GM19463 (cell line): ENCODE data around the gene MB.

Source experiments
- ATAC-seq: cut with Tn5 transposase; IDR thresholded peaks from one replicate; pipeline ENCODE4 v1.9.1; 2021; ENCODE audit warnings: mild to moderate bottlenecking, moderate library complexity; ENCODE audit not compliant: unreplicated experiment

MB gene

DNA sequence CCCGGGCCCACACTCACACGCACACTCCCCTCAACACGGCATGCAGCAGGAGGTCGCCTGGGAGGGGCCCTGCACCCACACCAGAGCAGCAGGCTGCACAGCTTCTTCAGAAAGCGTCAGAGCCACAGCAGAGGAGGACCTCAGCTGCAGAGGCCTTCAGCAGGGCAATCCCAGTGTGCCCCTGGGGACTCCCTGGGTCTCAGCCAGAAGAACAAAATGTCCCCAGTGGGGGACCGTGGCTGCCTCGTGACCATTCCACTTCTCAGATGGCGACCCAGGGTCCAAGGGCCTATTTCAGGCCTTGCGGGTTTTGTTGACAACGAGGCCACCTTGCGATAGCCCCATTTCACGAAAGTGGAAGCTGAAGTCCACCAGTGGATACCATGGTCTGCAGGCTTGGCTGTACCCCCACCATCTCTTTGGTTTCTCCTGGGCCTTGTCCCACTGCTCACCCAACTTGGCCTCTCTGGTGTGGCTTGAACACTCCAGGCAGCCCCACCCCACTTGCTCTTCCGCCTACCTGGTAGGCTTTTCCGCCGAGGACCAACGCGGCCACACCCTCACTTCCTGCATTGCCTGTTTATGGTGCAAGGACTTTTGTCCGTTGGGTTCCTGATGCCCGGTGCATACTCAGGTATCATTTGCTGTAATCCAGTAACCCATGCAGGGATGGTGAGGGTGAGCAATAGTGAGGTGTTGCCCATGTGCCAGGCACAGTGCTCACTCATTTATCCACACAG is 38.1 kb downstream of the MB start:
- no peak for ATAC-seq

DNA sequence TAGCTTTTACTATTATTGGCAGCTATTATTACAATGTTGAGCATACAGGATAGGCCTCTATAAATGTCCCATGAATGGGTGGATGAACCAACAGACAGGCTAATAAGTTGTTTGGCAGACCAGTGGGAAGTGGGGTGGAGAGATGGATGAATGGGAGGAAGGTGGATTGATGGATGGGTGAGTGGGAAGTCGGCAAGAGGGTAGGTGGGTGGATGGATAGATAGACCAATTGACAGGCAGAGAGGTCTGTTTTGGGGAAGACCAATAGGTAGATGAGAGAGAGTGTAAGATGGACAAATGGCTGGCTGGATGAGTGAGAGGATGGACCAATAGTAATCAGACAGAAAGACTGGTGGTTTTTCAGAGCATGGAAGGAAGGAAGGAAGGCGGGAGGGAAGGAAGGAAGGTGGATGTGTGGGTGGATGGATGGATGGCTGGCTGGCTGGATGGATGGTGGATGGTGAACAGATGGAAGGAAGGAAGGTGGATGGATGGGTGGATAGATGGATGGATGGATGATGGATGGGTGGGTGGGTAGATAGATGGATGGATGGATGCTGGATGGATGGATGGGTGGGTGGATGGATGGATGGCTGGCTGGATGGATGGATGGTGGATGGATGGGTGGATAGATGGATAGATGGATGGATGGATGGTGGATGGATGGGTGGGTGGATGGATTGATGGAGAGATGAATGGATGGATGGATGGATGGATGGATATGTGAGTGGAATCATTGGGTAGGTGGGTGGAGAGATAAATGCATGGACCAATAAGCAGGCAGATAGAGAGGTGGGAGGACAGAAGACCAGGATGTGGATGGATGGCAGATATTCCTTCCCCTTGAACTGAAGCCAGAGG is 39.1 kb downstream of the MB start:
- ATAC-seq: no peak

DNA sequence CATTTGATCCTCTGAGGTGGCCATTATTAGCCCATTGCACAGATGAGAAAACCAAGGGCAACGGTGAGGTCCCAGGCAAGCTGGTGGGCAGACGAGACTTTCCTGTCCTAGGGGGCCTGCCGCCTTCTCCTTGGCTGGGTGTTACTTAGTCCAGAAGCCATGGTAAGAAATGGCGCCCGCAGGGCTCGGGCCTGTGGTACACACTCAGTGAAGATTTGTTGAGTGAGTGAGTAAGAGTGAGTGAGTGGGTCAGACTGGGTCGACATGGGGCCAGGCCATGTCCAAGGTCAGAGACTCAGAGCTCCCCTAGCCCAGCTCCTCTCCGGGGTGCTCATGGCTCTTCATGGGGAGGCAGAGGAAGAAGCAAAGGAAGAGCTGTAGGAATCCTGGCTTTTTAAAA is 40.5 kb downstream of the MB start:
- no peak for ATAC-seq

DNA sequence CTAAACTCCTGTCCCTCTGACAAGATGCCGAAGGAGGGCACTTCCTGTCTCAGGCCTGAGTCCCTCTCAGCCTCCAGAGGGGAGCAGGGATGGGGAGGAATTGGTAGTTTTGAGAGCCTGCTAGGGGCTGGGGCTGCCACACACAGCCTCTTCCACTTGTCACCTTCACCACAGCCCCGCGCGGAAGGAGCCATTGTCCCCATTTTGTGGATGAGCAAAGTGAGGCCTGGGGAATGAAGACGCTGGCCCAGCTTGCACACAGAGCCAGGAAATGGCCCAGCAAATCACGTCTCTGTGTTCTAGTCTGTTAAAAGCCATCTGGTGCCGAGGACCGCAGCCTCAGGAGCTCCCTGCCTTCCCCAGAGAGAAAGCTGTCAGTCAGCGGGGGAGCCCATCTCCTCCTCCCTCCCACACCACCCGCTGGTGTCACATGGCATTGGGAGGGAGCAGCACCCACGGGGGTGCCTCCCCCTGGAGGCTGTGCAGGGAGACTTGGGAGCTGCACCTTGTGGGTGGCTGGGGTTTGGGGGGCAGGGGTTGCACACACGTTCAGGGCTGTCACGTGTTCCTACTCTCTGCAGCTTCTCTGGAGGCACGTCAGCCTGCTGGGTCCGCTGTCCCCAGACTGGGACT is 41.9 kb downstream of the MB start:
- no peak for ATAC-seq

DNA sequence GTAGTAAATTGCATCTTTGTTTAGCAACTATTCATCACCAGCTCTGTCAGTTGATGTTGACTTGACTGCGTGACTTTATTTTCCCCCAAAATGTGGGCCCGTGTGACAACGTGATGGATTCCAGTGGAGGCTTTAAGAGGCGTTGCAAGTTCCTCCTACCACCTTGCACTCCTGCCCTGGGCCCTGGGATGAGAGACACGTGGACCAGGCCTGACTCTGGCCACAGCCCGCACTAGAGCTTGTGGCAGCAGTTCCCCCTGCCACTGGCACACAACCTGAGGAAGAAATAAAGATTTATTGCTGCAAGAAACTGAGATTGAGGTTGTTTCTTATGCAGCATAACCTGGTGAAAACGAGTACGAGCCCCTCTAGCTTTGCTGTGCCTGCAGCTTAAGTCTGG is 44.6 kb downstream of the MB start:
- no peak for ATAC-seq

DNA sequence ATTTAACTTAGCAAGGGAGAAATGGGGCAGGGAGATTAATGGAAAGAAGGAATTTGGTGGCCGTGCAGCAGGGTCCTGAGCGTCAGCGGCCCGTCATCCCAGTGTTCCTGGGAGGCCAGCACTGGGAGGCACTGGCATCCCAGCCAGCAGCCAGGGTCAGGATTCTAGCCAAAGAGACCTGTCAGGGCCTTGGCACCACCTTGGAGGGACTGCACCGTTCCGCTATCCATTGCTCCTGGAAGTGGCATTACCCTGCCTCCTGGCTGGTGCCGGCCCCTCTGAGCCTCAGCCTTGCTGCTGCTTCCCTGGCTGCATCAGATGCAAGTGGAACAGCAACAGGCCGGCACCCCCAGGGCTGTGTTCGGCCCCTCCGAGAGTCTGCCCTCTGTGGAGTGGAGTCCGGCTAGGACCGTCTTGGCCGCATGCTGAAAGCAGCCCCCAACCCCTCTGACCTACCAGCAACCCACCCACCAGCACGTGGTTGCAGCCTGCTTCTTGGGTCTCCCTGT is 46.4 kb downstream of the MB start:
- ATAC-seq: no peak

DNA sequence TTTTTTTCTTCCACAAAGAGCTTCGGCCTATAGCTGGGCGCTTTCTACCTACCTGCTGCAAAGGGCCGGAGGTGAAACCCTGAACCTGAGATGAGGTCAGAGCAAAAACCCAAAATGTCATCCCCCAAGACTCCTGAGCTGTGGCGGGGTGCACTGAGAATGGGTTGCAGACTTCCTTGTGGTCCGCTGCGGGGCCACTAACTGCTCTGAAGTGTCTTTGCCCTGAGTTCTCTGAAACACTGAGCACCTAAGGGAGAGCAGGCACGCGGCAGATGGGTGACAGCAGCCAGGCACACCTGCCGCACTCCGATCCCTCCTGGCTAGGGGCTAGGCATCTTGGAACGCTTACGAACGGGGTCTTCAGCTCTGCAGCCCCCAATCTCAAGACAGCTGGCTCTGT is 47.2 kb downstream of the MB start:
- no peak for ATAC-seq

DNA sequence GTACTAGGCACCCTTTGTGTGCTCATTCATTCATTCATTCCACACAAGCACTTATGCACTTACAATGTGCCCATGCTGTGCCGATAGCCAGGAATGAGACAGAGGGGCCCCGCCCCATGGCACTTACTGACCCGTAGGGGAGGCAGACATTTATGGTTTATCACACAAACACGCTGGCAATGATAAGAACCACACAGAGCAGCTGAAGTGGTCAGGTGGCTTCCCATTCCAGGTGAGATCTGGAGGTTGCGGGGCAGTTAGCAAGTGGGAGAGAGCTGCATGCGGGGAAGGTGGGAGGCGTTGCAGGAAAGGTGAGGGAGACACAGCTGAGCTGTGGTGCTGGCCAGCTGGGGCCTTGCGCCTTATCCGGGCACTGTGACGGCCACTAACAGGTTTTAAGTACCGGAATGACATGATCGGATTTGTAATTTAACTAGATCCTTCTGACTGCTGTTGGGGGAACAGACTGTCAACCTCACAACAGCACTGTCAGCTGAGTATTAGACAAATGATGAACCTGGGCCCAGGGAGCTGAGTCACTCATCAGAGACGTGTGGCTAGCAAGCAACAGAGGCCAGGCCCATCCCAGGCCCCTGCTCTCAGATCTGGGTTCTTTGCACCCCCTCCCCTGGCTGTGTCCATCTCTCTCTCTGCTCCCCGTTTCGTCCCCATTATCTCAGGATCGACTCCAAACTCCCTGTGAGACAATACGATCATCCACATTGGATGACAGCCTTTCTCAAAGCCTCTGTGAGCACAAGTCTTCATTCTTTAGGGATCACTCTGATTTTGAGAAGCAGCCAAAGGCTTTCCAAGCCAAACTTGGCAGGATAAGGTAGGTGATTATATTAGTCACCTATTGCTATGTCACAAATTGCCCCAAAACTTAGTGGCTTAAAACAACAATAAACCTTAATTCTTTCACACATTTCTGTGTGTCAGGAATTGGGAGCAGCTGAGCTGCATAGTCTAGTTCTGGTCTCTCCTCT is 48.1 kb downstream of the MB start:
- ATAC-seq: no peak

DNA sequence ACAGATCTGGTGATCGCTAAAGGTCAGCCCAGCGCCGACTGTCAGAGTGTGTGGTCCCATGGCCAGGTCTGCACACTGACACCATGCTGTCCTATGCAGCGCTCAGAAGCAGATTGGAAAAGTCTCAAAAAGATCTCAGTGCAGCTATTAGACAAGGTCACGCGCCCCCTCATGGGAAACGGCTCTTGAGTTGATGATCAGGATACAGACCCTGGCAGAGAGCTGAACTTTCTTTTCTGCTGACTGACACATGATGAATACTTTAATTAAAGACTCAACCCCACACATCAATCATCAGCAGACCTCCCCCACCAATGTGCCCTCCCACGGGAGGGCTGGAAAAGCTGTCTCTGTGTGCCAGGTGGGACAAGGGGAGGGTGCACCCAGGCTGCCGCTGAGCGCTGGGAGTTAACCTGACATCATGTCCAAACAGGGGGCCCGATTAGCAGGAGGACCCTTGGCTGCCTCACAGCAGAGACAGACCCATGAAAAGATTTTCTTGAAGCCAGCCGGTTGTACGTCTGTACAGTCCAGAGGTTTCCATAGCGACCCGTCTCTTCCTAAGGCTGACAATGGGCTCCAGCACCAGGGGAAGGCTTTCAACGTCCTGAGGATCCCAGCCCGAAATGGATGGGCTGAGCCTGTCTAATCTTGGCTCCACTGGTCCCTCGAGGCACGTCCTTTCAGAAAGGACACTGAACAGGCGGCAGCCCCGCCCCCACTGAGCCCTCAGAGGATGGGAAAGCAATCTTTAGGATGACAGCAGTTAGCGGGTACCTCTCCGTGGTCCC is 49.6 kb downstream of the MB start:
- no peak for ATAC-seq

DNA sequence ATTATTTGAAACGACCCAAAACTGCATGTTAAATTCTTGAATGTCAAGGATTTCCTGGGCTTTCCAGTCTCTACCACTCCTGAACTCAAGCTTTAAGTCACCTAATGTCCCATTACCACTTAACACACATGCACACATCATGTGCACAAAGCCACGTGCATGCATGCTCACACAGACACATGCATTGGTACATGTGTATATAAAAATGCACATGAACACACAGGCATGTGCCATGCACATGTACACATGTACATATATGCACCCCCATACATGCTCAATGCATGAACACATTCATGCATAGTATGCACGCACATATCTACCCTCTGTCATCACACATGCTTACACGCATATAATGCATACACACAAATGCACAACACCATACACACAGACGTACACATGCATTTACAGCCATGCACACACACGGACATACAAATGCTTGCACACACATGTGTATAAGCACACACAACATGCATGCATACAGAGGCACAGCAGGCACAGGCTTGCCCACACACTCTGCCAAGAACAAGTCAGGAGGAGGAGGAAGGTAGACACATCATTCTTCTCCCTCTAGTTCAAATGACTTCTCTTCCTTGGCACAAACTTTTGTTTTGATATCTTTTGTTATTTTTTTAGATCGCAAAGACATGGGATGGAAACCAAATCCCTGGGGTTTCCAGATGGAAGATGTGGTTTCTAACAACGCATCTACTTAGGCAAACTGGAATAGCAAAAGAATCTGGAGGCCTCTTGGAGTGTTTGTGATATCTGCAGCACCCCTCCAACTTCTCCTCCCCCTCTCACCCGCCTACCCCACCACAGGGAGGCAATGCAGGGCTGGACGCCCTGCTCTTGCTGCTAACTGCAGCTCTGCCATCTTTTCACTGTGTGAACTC is 51.9 kb downstream of the MB start:
- ATAC-seq: no peak

DNA sequence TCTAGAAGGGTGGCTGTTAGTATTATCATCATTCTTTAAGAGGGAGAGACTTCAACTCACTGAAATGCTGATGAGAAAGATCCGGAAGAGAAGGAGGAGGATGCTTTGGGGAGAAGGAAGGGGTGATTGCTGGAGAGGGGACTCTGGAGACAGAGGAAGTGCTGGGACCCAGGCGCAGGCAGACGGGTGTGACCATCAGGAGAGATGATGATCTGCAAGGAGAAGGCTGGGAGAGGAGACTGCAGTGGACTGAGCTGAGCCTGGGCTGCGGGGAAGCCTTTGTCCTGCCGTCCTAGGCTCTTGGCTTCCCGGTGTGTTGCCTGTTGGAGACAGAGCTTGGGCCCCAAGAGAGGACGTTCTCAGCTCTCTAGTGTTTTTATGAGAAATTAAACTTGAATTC is 53.9 kb downstream of the MB start:
- no peak for ATAC-seq

DNA sequence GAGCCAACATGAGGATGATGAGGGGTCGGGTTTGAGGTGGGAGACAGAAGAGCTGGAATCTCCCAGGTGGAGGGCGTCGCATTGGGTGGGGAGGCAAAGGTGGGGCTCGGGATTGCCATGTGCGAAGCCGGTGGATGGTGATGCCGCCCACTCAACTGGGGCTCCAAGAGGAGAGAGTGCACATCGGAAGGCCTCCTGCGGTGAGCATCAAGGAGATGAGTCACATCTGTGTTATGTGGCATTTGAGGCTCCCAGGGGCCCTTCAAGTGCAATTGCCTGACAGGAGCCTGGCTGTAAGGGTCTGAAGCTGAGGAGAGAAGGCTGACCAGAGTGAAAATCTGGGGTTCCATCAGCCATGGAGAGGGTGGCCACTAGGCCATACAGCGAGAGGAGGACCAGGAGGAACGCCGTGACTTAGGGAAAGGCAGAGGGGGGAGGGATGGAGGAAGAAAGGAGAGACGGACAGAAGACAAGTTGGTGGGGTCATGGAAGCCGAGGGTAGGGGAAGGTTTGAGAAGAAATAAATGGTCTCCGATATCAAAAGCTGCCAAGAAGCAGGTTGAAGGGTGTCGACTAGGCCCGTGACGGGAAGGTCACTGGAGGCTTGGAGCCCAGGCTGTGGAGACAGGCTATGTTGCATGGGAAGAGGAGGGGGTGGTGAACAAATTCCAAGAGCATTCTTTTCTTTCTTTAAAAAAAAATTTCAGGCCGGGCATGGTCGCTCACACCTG is 55.2 kb downstream of the MB start:
- ATAC-seq: no peak

DNA sequence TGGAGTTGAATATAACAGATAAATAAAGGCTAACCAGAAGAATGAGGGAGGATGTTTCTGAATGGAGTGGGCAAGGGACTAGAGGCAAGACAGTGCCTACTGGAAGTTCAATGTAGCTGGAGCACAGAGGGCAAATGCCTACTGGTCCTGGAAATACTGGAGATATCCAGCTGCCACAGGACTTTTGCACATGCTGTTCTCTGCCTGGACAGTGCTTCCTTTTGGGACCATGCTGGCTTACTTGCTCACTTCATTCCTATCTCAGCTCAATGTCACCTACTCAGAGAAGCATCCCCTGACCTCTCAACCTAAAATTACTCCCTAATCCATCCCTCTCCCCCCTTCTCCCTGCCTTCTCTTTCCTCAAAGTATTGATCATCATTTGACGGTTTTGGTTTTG is 56.3 kb downstream of the MB start:
- ATAC-seq: no peak

DNA sequence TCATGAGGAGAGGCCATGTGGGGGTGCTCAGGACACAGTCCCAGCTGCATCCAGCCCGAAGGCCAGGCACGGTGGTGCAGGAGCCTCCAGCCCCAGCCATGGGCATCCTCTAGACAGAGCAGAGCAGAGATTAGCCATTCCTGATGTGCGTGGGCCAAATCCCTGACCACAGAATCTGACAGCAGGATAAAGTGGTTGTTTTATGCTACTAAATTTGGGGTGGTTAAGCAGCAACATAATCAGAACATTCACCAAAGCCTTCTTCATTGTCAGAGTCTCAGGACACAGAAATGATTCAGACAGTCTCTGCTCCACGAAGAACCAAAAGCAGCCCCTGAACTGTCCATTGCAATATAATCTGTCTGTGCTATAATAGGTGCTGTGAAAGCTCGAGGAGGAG is 56.8 kb downstream of the MB start:
- ATAC-seq: no peak

DNA sequence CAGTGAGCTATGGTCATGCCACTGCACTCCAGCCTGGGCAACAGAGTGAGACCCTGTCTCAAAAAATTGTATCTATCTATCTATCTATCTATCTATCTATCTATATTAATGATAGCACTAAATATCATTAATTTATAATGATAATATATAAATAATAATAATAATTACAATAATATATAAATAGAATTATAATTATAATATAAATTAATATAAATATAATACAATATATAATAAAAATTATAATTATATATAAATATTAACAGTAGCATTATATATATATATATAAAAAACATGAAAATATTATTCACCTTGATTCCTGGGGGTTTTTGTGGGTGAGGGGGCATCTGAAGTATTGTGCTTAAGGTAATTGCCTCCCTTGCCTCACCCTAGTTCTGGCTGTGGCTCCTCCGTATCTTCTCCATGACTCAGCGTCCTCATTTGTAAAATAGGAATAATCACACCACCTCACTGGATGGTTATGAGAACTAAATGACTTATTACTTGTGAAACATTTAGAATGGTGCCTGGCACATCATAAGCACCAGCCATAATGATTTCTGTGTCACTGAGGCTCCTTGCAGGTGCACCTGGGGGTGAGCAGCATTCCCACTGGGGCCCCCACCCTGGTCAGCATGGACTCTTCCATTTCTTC is 57.6 kb downstream of the MB start:
- no peak for ATAC-seq

DNA sequence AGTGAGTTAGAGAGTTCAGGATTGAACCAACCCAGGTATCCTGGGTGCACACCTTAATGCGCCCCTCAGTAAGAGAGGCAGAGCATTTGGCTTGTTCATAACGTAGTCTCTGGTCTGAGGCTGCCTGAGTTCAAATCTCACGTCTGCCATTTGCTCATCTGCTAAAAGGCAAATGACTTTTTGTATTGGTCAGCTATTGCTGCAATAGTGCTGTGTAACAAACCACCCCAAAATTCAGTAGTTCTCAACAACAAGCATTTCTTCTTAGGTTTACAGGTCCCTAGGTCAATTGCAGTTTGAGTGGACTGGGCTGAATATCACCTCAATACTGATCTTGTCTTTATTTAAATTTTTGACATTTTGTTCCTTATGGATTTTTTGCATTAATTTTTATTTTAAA is 58.4 kb downstream of the MB start:
- ATAC-seq: no peak

DNA sequence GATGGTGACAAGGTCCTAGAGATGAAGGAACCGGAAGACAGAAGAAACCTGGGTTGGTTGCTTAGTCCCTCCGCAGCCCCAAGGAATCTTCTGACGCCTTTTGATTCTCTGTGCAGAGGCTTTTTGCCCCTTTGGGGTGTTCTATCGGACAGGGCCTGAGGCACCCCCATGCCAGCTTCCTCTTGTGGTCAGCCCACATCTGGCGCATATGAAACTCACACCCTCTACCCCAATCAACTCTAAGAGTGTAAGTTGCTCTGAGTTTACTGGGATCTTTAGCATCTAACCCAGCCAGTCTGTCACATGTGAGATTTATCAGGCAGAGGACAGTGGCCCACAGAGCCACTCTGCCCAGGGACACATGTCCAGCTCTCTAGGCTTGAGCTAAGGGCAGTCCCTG is 59.1 kb downstream of the MB start:
- ATAC-seq: no peak
